ENCODE results near the gene CCDC32. TPM values are rescaled to one million over a fixed set of nuclear protein-coding genes. Genes with fewer than 3 reads are reported as not detected.

The CCDC32 gene
- total RNA-seq: 10.8 and 13.2 TPM in 2 replicates

GRCh38 chr15:40564591-40565332 lies at the start of gene CCDC32:
Gene CCDC32, minus strand, starts transcription at chr15:40565042. Its CDS starts 2,027 bp downstream, at chr15:40563015.

GRCh38 chr15:40593588-40594428 lies 29.0 kb upstream of the CCDC32 start, which contains the start of gene KNL1:
Gene KNL1, plus strand, starts transcription at chr15:40594249. Its CDS starts 8,683 bp downstream, at chr15:40602932.

GRCh38 chr15:40569129-40569953 lies 4.5 kb upstream of the CCDC32 start, which contains the start of gene RPUSD2:
Gene RPUSD2, plus strand, starts transcription at chr15:40569299. Its CDS starts 39 bp downstream, at chr15:40569338.

Other genes starting within 250 kb of the CCDC32 start
- 7.6 and 9.9 TPM in 2 replicates for gene INAFM2, start 241.3 kb downstream of the CCDC32 start, total RNA-seq
- 10.8 and 36.9 TPM in 2 replicates for gene CCDC9B, start 224.1 kb downstream of the CCDC32 start, total RNA-seq
- not detected in 2 replicates for gene PHGR1, start 214.0 kb downstream of the CCDC32 start, total RNA-seq
- gene DISP2, start 206.8 kb downstream of the CCDC32 start, total RNA-seq: under 0.01 and 0.38 TPM in 2 replicates
- gene KNSTRN, start 182.3 kb downstream of the CCDC32 start, total RNA-seq: 29.6 and 41.0 TPM in 2 replicates
- 23.2 and 57.6 TPM in 2 replicates for gene IVD, start 159.2 kb downstream of the CCDC32 start, total RNA-seq
- gene BAHD1, start 124.1 kb downstream of the CCDC32 start, total RNA-seq: 6.3 and 12.5 TPM in 2 replicates
- 6.0 and 12.2 TPM in 2 replicates for gene CHST14, start 94.1 kb downstream of the CCDC32 start, total RNA-seq
- 12.0 and 13.8 TPM in 2 replicates for gene RPUSD2, start 4.3 kb upstream of the CCDC32 start, total RNA-seq
- gene KNL1, start 29.2 kb upstream of the CCDC32 start, total RNA-seq: 13.5 and 16.5 TPM in 2 replicates
- gene RAD51, start 130.1 kb upstream of the CCDC32 start, total RNA-seq: 9.6 and 9.9 TPM in 2 replicates
- gene RMDN3, start 190.2 kb upstream of the CCDC32 start, total RNA-seq: 24.1 and 36.4 TPM in 2 replicates
- 22.2 and 30.2 TPM in 2 replicates for gene GCHFR, start 199.0 kb upstream of the CCDC32 start, total RNA-seq
- gene C15orf62, start 204.9 kb upstream of the CCDC32 start, total RNA-seq: 1.1 and 1.6 TPM in 2 replicates
- 28.7 and 34.0 TPM in 2 replicates for gene ZFYVE19, start 242.0 kb upstream of the CCDC32 start, total RNA-seq
- gene DNAJC17, start 242.4 kb upstream of the CCDC32 start, total RNA-seq: 21.2 and 37.4 TPM in 2 replicates